ENCODE results near the gene CREB3L4. TPM values are rescaled to one million over a fixed set of nuclear protein-coding genes. Genes with fewer than 3 reads are reported as not detected.
A peak's percentile ranks its signal among the peaks of the same experiment; 100 is the strongest.

CREB3L4 gene
- polyA plus RNA-seq, 2 of the 4 experiments (the other 2 are of a cell fraction), result 10.1 to 14.3 TPM

DNA sequence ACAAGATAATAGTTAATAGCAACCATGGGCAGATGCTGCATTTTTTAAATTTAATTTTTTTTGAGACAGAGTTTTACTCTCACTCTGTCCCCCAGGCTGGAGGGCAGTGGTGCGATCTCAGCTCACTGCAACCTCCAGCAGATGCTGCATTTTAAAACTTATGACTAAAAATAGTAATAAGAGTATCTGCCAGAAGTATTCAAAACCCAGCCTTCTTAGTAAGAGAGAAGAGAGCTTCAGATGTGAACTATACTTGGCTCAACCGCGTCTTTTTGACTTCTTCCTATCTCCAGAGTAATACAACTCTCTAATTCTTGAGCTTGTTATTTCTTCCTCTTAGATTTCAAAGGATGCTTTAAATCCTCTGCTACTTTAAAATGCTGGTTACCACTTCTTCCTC is 27.5 kb downstream of the CREB3L4 start:
- FAIRE-seq (no peak), ATAC-seq (no peak), DNase-seq (ENCODE audit: low read depth in 1 of 2, low spot score in 1 of 2) (no peak)
- H3K4me1 ChIP-seq, result peaks cover 14% of the 10 kb centered on the region; the same call in 2 of the 3 replicates
- no peak overlapping the region for H3K27ac ChIP-seq
- POLR2A ChIA-PET, result no interaction called here
- no peak for TF ChIP-seq KDM5A (IDR thresholded peaks at IDR 0.05)
- TF ChIP-seq KDM1A (IDR thresholded peaks at IDR 0.05; ENCODE audit: low read depth), result no peak
- TF ChIP-seq ATOH8 (CRISPR knock-in tag; IDR thresholded peaks at IDR 0.05; ENCODE audit: low read depth), result no peak
- TF ChIP-seq USF2 (IDR thresholded peaks at IDR 0.05), result no peak
- TF ChIP-seq EP300 (IDR thresholded peaks at IDR 0.05), result no peak
- no peak for TF ChIP-seq FOXS1 (CRISPR knock-in tag; IDR thresholded peaks at IDR 0.05)
- no peak for TF ChIP-seq HDAC2 (IDR thresholded peaks at IDR 0.05)
- TF ChIP-seq MAZ (IDR thresholded peaks at IDR 0.05; ENCODE audit: borderline replicate concordance, low read depth, low read length), result no peak
- TF ChIP-seq CTCF (IDR thresholded peaks at IDR 0.05), result no peak
- TF ChIP-seq TP53 (CRISPR knock-in tag; IDR thresholded peaks at IDR 0.05), result no peak
- TF ChIP-seq, protein P1, sequence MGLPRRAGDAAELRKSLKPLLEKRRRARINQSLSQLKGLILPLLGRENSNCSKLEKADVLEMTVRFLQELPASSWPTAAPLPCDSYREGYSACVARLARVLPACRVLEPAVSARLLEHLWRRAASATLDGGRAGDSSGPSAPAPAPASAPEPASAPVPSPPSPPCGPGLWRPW (IDR thresholded peaks at IDR 0.05), result no peak
- TF ChIP-seq, protein P2, sequence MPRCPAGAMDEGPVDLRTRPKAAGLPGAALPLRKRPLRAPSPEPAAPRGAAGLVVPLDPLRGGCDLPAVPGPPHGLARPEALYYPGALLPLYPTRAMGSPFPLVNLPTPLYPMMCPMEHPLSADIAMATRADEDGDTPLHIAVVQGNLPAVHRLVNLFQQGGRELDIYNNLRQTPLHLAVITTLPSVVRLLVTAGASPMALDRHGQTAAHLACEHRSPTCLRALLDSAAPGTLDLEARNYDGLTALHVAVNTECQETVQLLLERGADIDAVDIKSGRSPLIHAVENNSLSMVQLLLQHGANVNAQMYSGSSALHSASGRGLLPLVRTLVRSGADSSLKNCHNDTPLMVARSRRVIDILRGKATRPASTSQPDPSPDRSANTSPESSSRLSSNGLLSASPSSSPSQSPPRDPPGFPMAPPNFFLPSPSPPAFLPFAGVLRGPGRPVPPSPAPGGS (IDR thresholded peaks at IDR 0.05), result no peak
- TF ChIP-seq BHLHE40 (IDR thresholded peaks at IDR 0.05; ENCODE audit: low read depth, low read length), result no peak
- no peak for TF ChIP-seq HMGXB4 (CRISPR knock-in tag; IDR thresholded peaks at IDR 0.05; ENCODE audit: borderline replicate concordance)
- H3K4me2 ChIP-seq, result no peak overlapping the region
- no peaks in the 10 kb centered on the region for H3K9me3 ChIP-seq
- CTCF ChIA-PET, result interaction anchor here (1.3 kb wide), 1 partner anchor 362 kb away, joined by 3 read pairs; no protein-coding TSS in a partner anchor
- H3K4me3 ChIP-seq, result no peak overlapping the region
- WGBS (ENCODE audit: missing lambda C conversion rate), result 91% methylated on average over 3 of the region's 3 CpGs

GRCh38 chr1:153995640-153996039 is 27.9 kb downstream of the CREB3L4 start:
- no peak for DNase-seq (ENCODE audit: low read depth in 1 of 2, low spot score in 1 of 2)
- no peak for ATAC-seq
- POLR2A ChIA-PET, result no interaction called here
- Histone ChIP-seq H3K4me3 (no peak overlapping the region), H3K4me2 (no peak overlapping the region), H3K9me3 (no peaks in the 10 kb centered on the region), H3K27ac (no peak overlapping the region), H3K4me1 (peaks cover 14% of the 10 kb centered on the region; the same call in 2 of the 3 replicates)
- no peak for FAIRE-seq
- CTCF ChIA-PET, result interaction anchor here (1.3 kb wide), 1 partner anchor 362 kb away, joined by 3 read pairs; no protein-coding TSS in a partner anchor
- TF ChIP-seq USF2 (IDR thresholded peaks at IDR 0.05), result no peak
- TF ChIP-seq, protein P3, sequence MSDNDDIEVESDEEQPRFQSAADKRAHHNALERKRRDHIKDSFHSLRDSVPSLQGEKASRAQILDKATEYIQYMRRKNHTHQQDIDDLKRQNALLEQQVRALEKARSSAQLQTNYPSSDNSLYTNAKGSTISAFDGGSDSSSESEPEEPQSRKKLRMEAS (IDR thresholded peaks at IDR 0.05), result no peak
- TF ChIP-seq JUN (IDR thresholded peaks at IDR 0.05), result peak in 1 of 2 experiments; percentile 34; a peak in 1 of 5 replicates
- no peak for TF ChIP-seq FOSL2 (IDR thresholded peaks at IDR 0.05)
- no peak for TF ChIP-seq FOSL2 (CRISPR knock-in tag; IDR thresholded peaks at IDR 0.05)
- no peak for TF ChIP-seq ZFP36 (IDR thresholded peaks at IDR 0.05; ENCODE audit: borderline replicate concordance, partially characterized antibody)
- no peak for TF ChIP-seq MYC (IDR thresholded peaks at IDR 0.05; ENCODE audit: borderline replicate concordance, low read length)
- TF ChIP-seq ELK1 (IDR thresholded peaks at IDR 0.05; ENCODE audit: low read depth, low read length), result no peak
- WGBS (ENCODE audit: missing lambda C conversion rate), result 95% methylated on average over 11 of the region's 11 CpGs
